GM10266 (cell line): ENCODE data around the gene TIA1.
A peak's percentile ranks its signal among the peaks of the same experiment; 100 is the strongest.
"Not testable (repeated sequence)": the region's sequence is repeated elsewhere in the genome, so short reads cannot be mapped to it uniquely, and the experiment has no call there.

Source experiments
- DNase-seq: peaks from one replicate; pipeline ENCODE4 v3.0.0; 2012; ENCODE audit errors: extremely low spot score
- CTCF ChIP-seq: IDR thresholded peaks from 2 replicates; pipeline ENCODE4 v1.5.1; 2012; ENCODE audit warnings: mild to moderate bottlenecking, low read depth; ENCODE audit not compliant: control insufficient read depth, insufficient read depth; ENCODE audit errors: missing control alignments

Gene TIA1

GRCh38 chr2:70181363-70181956, 67.0 kb downstream of the TIA1 start:
- no peak for DNase-seq

GRCh38 chr2:70173520-70173919, 74.9 kb downstream of the TIA1 start:
- TF ChIP-seq CTCF, result no peak
- no peak for DNase-seq

More at GRCh38 chr2:70181363-70181956, 67.0 kb downstream of the TIA1 start:
- TF ChIP-seq CTCF, result no peak

- not testable (repeated sequence) for DNase-seq
Observed at GRCh38 chr2:70169654-70170245, 78.7 kb downstream of the TIA1 start.

GRCh38 chr2:70161069-70161534, 87.3 kb downstream of the TIA1 start:
- peak; percentile 36 for DNase-seq
- TF ChIP-seq CTCF, result no peak

- no peak for DNase-seq
- TF ChIP-seq CTCF, result no peak
Observed at GRCh38 chr2:70160545-70160944, 87.9 kb downstream of the TIA1 start.
